ENCODE results near the gene TRAF5.

GRCh38 chr1:211332830-211333229, 6.2 kb downstream of the TRAF5 start:
- TF ChIP-seq POLR2AphosphoS5 (IDR thresholded peaks at IDR 0.05) (no peak), CTCF (IDR thresholded peaks at IDR 0.05) (no peak), POLR2A (IDR thresholded peaks at IDR 0.05) (no peak)
